Caki2 (cell line): ENCODE data around the gene TMEM191B. TPM values are rescaled to one million over a fixed set of nuclear protein-coding genes. Genes with fewer than 3 reads are reported as not detected.
"Not testable (repeated sequence)": the region's sequence is repeated elsewhere in the genome, so short reads cannot be mapped to it uniquely, and the experiment has no call there.

Source experiments
- DNase-seq: peaks from one replicate; pipeline ENCODE4 v3.0.0-alpha.2; 2015; ENCODE audit warnings: low read depth
- in situ Hi-C: cut with HindIII; loops from 2 replicates; pipeline ENCODE4 v1.10.0; 2016; ENCODE audit warnings: low sequenced_read_pairs, low pct_unique_long_range_greater_than_20kb, mixed read lengths
- total RNA-seq: library from RNA; depleted of rRNA; stranded (reverse); fragments of >200 nt; shearing (Covaris generic); gene quantifications from 2 replicates; pipeline ENCODE4 v1.2.3, GENCODE V29; 2014; ENCODE audit warnings: low replicate concordance; rRNA removed

TMEM191B gene
- not detected in 2 replicates for total RNA-seq

- in situ Hi-C loops, DNase-seq: not testable (repeated sequence)
These were observed at the start of gene TMEM191B for GRCh38 chr22:18527752-18528596. Gene TMEM191B (plus strand): TSS chr22:18527802. CDS start chr22:18527981, 179 bp downstream.

GRCh38 chr22:18496227-18496626 lies 31.4 kb upstream of the TMEM191B start:
- DNase-seq, in situ Hi-C loops: not testable (repeated sequence)

GRCh38 chr22:18511327-18511726 lies 16.3 kb upstream of the TMEM191B start:
- in situ Hi-C loops, DNase-seq: not testable (repeated sequence)

GRCh38 chr22:18512378-18512777 lies 15.2 kb upstream of the TMEM191B start:
- in situ Hi-C loops, DNase-seq: not testable (repeated sequence)

GRCh38 chr22:18513454-18513853 lies 14.1 kb upstream of the TMEM191B start:
- in situ Hi-C loops: not testable (repeated sequence)

GRCh38 chr22:18518061-18518460 lies 9.5 kb upstream of the TMEM191B start, which contains the start of gene GGTLC3:
Gene GGTLC3 (minus strand): TSS chr22:18518161. CDS start chr22:18517897, 264 bp downstream.
- DNase-seq, in situ Hi-C loops: not testable (repeated sequence)

More at GRCh38 chr22:18513454-18513853, 14.1 kb upstream of the TMEM191B start:
- DNase-seq: not testable (repeated sequence)

- in situ Hi-C loops, DNase-seq: not testable (repeated sequence)
These were observed 4.8 kb upstream of the TMEM191B start for GRCh38 chr22:18522762-18523161.

- in situ Hi-C loops, DNase-seq: not testable (repeated sequence)
These were observed 4.3 kb upstream of the TMEM191B start for GRCh38 chr22:18523328-18523727.

- DNase-seq, in situ Hi-C loops: not testable (repeated sequence)
These were observed 1.2 kb downstream of the TMEM191B start for GRCh38 chr22:18528597-18529415.

GRCh38 chr22:18529416-18530145 lies 2.0 kb downstream of the TMEM191B start:
- DNase-seq, in situ Hi-C loops: not testable (repeated sequence)

- DNase-seq, in situ Hi-C loops: not testable (repeated sequence)
These were observed 6.0 kb downstream of the TMEM191B start for GRCh38 chr22:18533633-18534032.

- in situ Hi-C loops, DNase-seq: not testable (repeated sequence)
These were observed 6.7 kb downstream of the TMEM191B start for GRCh38 chr22:18534315-18534714.

- DNase-seq, in situ Hi-C loops: not testable (repeated sequence)
These were observed 12.4 kb downstream of the TMEM191B start for GRCh38 chr22:18539994-18540393.

- in situ Hi-C loops, DNase-seq: not testable (repeated sequence)
These were observed 15.8 kb downstream of the TMEM191B start for GRCh38 chr22:18543400-18543799.

GRCh38 chr22:18544615-18545014 lies 17.0 kb downstream of the TMEM191B start:
- DNase-seq, in situ Hi-C loops: not testable (repeated sequence)

GRCh38 chr22:18549458-18550179 lies 22.0 kb downstream of the TMEM191B start:
- DNase-seq, in situ Hi-C loops: not testable (repeated sequence)

GRCh38 chr22:18551046-18551445 lies 23.4 kb downstream of the TMEM191B start:
- in situ Hi-C loops, DNase-seq: not testable (repeated sequence)
